ENCODE measurements around the gene LOXHD1. TPM values are rescaled to one million over a fixed set of nuclear protein-coding genes. Genes with fewer than 3 reads are reported as not detected.

LOXHD1 gene
- total and polyA plus RNA-seq, 10 of the 15 experiments (the other 5 are each of a cell fraction or from before 2014, with no cell fraction given), result not detected

- DNase-seq (ENCODE audit: low read depth, low spot score) (no peak), ATAC-seq (no peak), FAIRE-seq (no peak)
- no peak for TF ChIP-seq BMI1 (IDR thresholded peaks at IDR 0.05; ENCODE audit: borderline replicate concordance)
- no peak for TF ChIP-seq KAT2A (conservative IDR thresholded peaks at IDR 0.05; ENCODE audit: control insufficient read depth, low read depth, low read length)
- TF ChIP-seq ZZZ3 (IDR thresholded peaks at IDR 0.05; ENCODE audit: control insufficient read depth, insufficient read length, low read depth), result no peak
- no peak for TF ChIP-seq PAX8 (IDR thresholded peaks at IDR 0.05)
- no peak for TF ChIP-seq ZNF622 (IDR thresholded peaks at IDR 0.05)
- no peak for TF ChIP-seq NR2C1 (IDR thresholded peaks at IDR 0.05)
- TF ChIP-seq ZNF274 (IDR thresholded peaks at IDR 0.05; ENCODE audit: insufficient read depth, insufficient read length), result no peak
- no peak for TF ChIP-seq ASH2L (IDR thresholded peaks at IDR 0.05; ENCODE audit: borderline replicate concordance, low read depth)
- no peak for TF ChIP-seq NFYA (IDR thresholded peaks at IDR 0.05; ENCODE audit: borderline replicate concordance, low read depth, low read length)
- no peak for TF ChIP-seq NFYB (IDR thresholded peaks at IDR 0.05; ENCODE audit: insufficient read depth, low read depth, low read length)
- no peak for TF ChIP-seq TARDBP (IDR thresholded peaks at IDR 0.05; ENCODE audit: borderline replicate concordance)
- no peak for TF ChIP-seq ZNF24 (IDR thresholded peaks at IDR 0.05)
- no peak for TF ChIP-seq SMAD5 (IDR thresholded peaks at IDR 0.05; ENCODE audit: low read depth)
- TF ChIP-seq NR2C2 (IDR thresholded peaks at IDR 0.05; ENCODE audit: borderline replicate concordance, control insufficient read depth, insufficient read length, low read depth), result no peak
- Histone ChIP-seq H3K79me2 (ENCODE audit: control insufficient read depth, insufficient read depth, low read length) (no peaks in the 10 kb centered on the region), H3K4me2 (ENCODE audit: control insufficient read depth, insufficient read depth) (no peak overlapping the region), H3K36me3 (ENCODE audit: control insufficient read depth in 2 of 2, insufficient read depth in 2 of 2, low read length in 1 of 2) (no peaks in the 10 kb centered on the region), H3K27me3 (replicated peaks in 1 of 2; ENCODE audit: control insufficient read depth in 2 of 2, insufficient read depth in 2 of 2, low read length in 1 of 2) (no peaks in the 10 kb centered on the region; a peak in 2 of 4 replicates), H2AFZ (ENCODE audit: control insufficient read depth, low read depth, low read length) (no peak overlapping the region), H3K4me3 (no peak overlapping the region), H3K27ac (ENCODE audit: control insufficient read depth, insufficient read depth) (no peak overlapping the region), H3K4me1 (ENCODE audit: control insufficient read depth, insufficient read depth, low read length) (no peaks in the 10 kb centered on the region), H3K9me3 (replicated peaks; ENCODE audit: control insufficient read depth, insufficient read depth, low read length) (no peaks in the 10 kb centered on the region), H4K20me1 (ENCODE audit: control insufficient read depth, insufficient read depth) (no peaks in the 10 kb centered on the region), H3K9ac (ENCODE audit: control insufficient read depth, insufficient read depth, low read length) (no peak overlapping the region)
- no TSS peak for BruUV-seq (replicated peaks)
- 38% methylated on average over 7 of the region's 7 CpGs for WGBS (ENCODE audit: insufficient coverage, insufficient replicate concordance, low lambda C conversion rate, missing lambda C conversion rate)
- ChIA-PET RAD21 (ENCODE audit: unreplicated experiment) (no interaction called here), SMC1A (ENCODE audit: uncharacterized antibody, unreplicated experiment) (no interaction called here), POLR2A (no interaction called here), CTCF (interaction anchor here (0.6 kb wide), 1 partner anchor 16 kb away, joined by 3 read pairs; no protein-coding TSS in a partner anchor)
- in situ Hi-C loops (cut with MboI), result no loop called here
- intact Hi-C loops (cut with micrococcal nuclease; ENCODE audit: unreplicated experiment), result no loop called here
Observed at GRCh38 chr18:46641917-46642316, 15.1 kb downstream of the LOXHD1 start.

Measured in GM12878 (cell line).